Caco-2 (cell line): ENCODE data around the gene WDR11. TPM values are rescaled to one million over a fixed set of nuclear protein-coding genes. Genes with fewer than 3 reads are reported as not detected.

Experiments
- BruUV-seq: library from RNA; stranded (reverse); fragments of 400-500 nt; replicated peaks from 2 replicates; lab custom pipeline; 2021; lab: Mats Ljungman, UMichigan
- CTCF ChIA-PET: fragments of 300-600 bp; sonication (Branson Sonifier 250); formaldehyde crosslinking; loops from one replicate; lab custom pipeline; 2022; ENCODE audit warnings: antibody characterized with exemption; lab: Charles Lee
- POLR2A ChIA-PET: fragments of 300-600 bp; sonication (Branson Sonifier 250); formaldehyde crosslinking; loops from one replicate; lab custom pipeline; 2022; ENCODE audit warnings: antibody characterized with exemption; lab: Charles Lee
- DNase-seq, 2 experiments: peaks; one replicate each; pipeline versions ENCODE4 v3.0.0 to v3.0.0-alpha.2; 2020 to 2022
- H3K27me3 ChIP-seq: replicated peaks from 2 replicates; pipeline ENCODE4 v1.6.0; 2011; ENCODE audit warnings: low read length; ENCODE audit not compliant: control insufficient read depth, insufficient read depth
- H3K36me3 ChIP-seq: 2 replicates; pipeline ENCODE4 v1.5.1; 2011; ENCODE audit warnings: low read length; ENCODE audit not compliant: control insufficient read depth, insufficient read depth
- H3K4me1 ChIP-seq: fragments of 250-450 bp; sonication (Bioruptor Pico); 2 replicates; pipeline ENCODE4 v1.5.1; 2020; ENCODE audit warnings: mild to moderate bottlenecking
- H3K4me3 ChIP-seq: 2 replicates; pipeline ENCODE4 v1.5.1; 2011; ENCODE audit warnings: low read depth, mild to moderate bottlenecking, control low read depth, low read length
- H3K9me3 ChIP-seq: fragments of 250-450 bp; sonication (Bioruptor Pico); 2 replicates; pipeline ENCODE4 v1.5.1; 2020; ENCODE audit warnings: mild to moderate bottlenecking, moderate library complexity
- H3K27ac Mint-ChIP-seq: one replicate; pipeline ENCODE4 v1.8.0; 2022; ENCODE audit warnings: mixed read lengths; ENCODE audit not compliant: unreplicated experiment
- H3K27me3 Mint-ChIP-seq: one replicate; pipeline ENCODE4 v1.8.0; 2022; ENCODE audit warnings: mixed read lengths; ENCODE audit not compliant: insufficient read depth, unreplicated experiment
- H3K36me3 Mint-ChIP-seq: one replicate; pipeline ENCODE4 v1.8.0; 2022; ENCODE audit warnings: mild to moderate bottlenecking, mixed read lengths; ENCODE audit not compliant: insufficient read depth, unreplicated experiment
- H3K4me1 Mint-ChIP-seq: one replicate; pipeline ENCODE4 v1.8.0; 2022; ENCODE audit warnings: low read depth, mixed read lengths; ENCODE audit not compliant: unreplicated experiment
- H3K4me3 Mint-ChIP-seq: one replicate; pipeline ENCODE4 v1.8.0; 2022; ENCODE audit warnings: mild to moderate bottlenecking, moderate library complexity, mixed read lengths; ENCODE audit not compliant: unreplicated experiment
- H3K9me3 Mint-ChIP-seq: one replicate; pipeline ENCODE4 v1.8.0; 2022; ENCODE audit warnings: mixed read lengths; ENCODE audit not compliant: unreplicated experiment
- CTCF ChIP-seq, 2 experiments: fragments of 200-600 bp in 1 of 2; IDR thresholded peaks; 1 replicate in 1 of 2; 2 replicates in 1 of 2; pipeline versions ENCODE4 v1.5.1 to v1.8.0; 2011 to 2022; ENCODE audit warnings: antibody characterized with exemption in 1 of 2, control low read depth in 1 of 2, inconsistent platforms in 1 of 2, low read depth in 1 of 2, low read length in 1 of 2, mild to moderate bottlenecking in 1 of 2, moderate library complexity in 1 of 2; ENCODE audit not compliant: insufficient read depth in 1 of 2, severe bottlenecking in 1 of 2, unreplicated experiment in 1 of 2
- intact Hi-C: fragments of 100-400 bp; cut with micrococcal nuclease; formaldehyde crosslinking; loops from one replicate; pipeline ENCODE4 v1.10.0; 2022; ENCODE audit not compliant: unreplicated experiment
- total RNA-seq: library from RNA; stranded (reverse); gene quantifications from 2 replicates; pipeline ENCODE4 v1.2.3, GENCODE V29; 2022

The WDR11 gene
- total RNA-seq, 1 experiment from 2014 or later: 59.2 TPM

- no peaks in the 10 kb centered on the region for H3K4me1 Mint-ChIP-seq
- no peak for TF ChIP-seq CTCF (IDR thresholded peaks at IDR 0.05; ENCODE audit: insufficient read depth in 1 of 2, low read depth in 1 of 2, low read length in 1 of 2, severe bottlenecking in 1 of 2, unreplicated experiment in 1 of 2)
- BruUV-seq: no TSS peak
- intact Hi-C loops: no loop called here
- H3K27ac Mint-ChIP-seq: no peak overlapping the region
- H3K36me3 Mint-ChIP-seq: no peaks in the 10 kb centered on the region
- peaks cover 31% of the 10 kb centered on the region for H3K27me3 Mint-ChIP-seq
- CTCF ChIA-PET: no interaction called here
- no peak for DNase-seq
- no peaks in the 10 kb centered on the region for H3K9me3 ChIP-seq
- H3K4me3 ChIP-seq: no peak overlapping the region
- no peaks in the 10 kb centered on the region for H3K36me3 ChIP-seq
- H3K4me3 Mint-ChIP-seq: no peak overlapping the region
- POLR2A ChIA-PET: no interaction called here
- no peaks in the 10 kb centered on the region for H3K4me1 ChIP-seq
- H3K9me3 Mint-ChIP-seq: peaks cover 10% of the 10 kb centered on the region
- no peaks in the 10 kb centered on the region; the same call in 1 of the 2 replicates for H3K27me3 ChIP-seq
These were observed 27.9 kb upstream of the WDR11 start for GRCh38 chr10:120823266-120823665.

- Mint-ChIP-seq H3K27ac (no peak overlapping the region), H3K4me1 (no peaks in the 10 kb centered on the region), H3K36me3 (no peaks in the 10 kb centered on the region), H3K9me3 (peaks cover 10% of the 10 kb centered on the region), H3K4me3 (no peak overlapping the region), H3K27me3 (peaks cover 22% of the 10 kb centered on the region)
- peak; percentile 55 for TF ChIP-seq CTCF (IDR thresholded peaks at IDR 0.05; ENCODE audit: insufficient read depth in 1 of 2, low read depth in 1 of 2, low read length in 1 of 2, severe bottlenecking in 1 of 2, unreplicated experiment in 1 of 2)
- no peaks in the 10 kb centered on the region for H3K9me3 ChIP-seq
- peak; percentile 41 to 47 for DNase-seq
- ChIA-PET POLR2A (no interaction called here), CTCF (interaction anchor here (0.6 kb wide), 1 partner anchor 288 kb away, joined by 3 read pairs; no protein-coding TSS in a partner anchor)
- H3K36me3 ChIP-seq: no peaks in the 10 kb centered on the region
- no TSS peak for BruUV-seq
- no peaks in the 10 kb centered on the region for H3K4me1 ChIP-seq
- intact Hi-C loops: no loop called here
- no peaks in the 10 kb centered on the region; the same call in 1 of the 2 replicates for H3K27me3 ChIP-seq
- H3K4me3 ChIP-seq: no peak overlapping the region
These were observed 26.3 kb upstream of the WDR11 start for GRCh38 chr10:120824881-120825309.

- Mint-ChIP-seq H3K36me3 (no peaks in the 10 kb centered on the region), H3K27me3 (peaks cover 24% of the 10 kb centered on the region), H3K27ac (no peak overlapping the region), H3K9me3 (peaks cover 10% of the 10 kb centered on the region), H3K4me1 (no peaks in the 10 kb centered on the region), H3K4me3 (no peak overlapping the region)
- no peak for DNase-seq
- Histone ChIP-seq H3K9me3 (no peaks in the 10 kb centered on the region), H3K4me1 (no peaks in the 10 kb centered on the region), H3K36me3 (no peaks in the 10 kb centered on the region), H3K4me3 (no peak overlapping the region), H3K27me3 (no peaks in the 10 kb centered on the region; the same call in 1 of the 2 replicates)
- ChIA-PET CTCF (no interaction called here), POLR2A (no interaction called here)
- intact Hi-C loops: no loop called here
- TF ChIP-seq CTCF (IDR thresholded peaks at IDR 0.05; ENCODE audit: insufficient read depth in 1 of 2, low read depth in 1 of 2, low read length in 1 of 2, severe bottlenecking in 1 of 2, unreplicated experiment in 1 of 2): no peak
- BruUV-seq: no TSS peak
These were observed 25.0 kb upstream of the WDR11 start for GRCh38 chr10:120825878-120826769.
